Panc1 (cell line): ENCODE data around the gene FAM83G.

ENCODE experiments used
- POLR2AphosphoS5 ChIP-seq: IDR thresholded peaks from 2 replicates; pipeline ENCODE4 v1.6.1; 2012; ENCODE audit warnings: mild to moderate bottlenecking, low read depth, low read length, moderate library complexity
- SIN3A ChIP-seq: IDR thresholded peaks from 2 replicates; pipeline ENCODE4 v1.6.1; 2012; ENCODE audit warnings: low read depth, mild to moderate bottlenecking, low read length, moderate library complexity, borderline replicate concordance; ENCODE audit not compliant: insufficient read depth
- TF ChIP-seq, protein P1 (sequence below), 2 experiments: IDR thresholded peaks; 2 replicates each; pipeline ENCODE4 v1.6.1; 2011 to 2012; ENCODE audit warnings: low read depth in 2 of 2, control low read depth in 1 of 2, low read length in 1 of 2, mild to moderate bottlenecking in 1 of 2, moderate library complexity in 1 of 2; ENCODE audit not compliant: insufficient read depth in 1 of 2
- TF ChIP-seq, protein P2 (sequence below): fragments of 450-650 bp; IDR thresholded peaks from 2 replicates; pipeline ENCODE4 v1.5.1; 2017; ENCODE audit warnings: mild to moderate bottlenecking

DNA sequence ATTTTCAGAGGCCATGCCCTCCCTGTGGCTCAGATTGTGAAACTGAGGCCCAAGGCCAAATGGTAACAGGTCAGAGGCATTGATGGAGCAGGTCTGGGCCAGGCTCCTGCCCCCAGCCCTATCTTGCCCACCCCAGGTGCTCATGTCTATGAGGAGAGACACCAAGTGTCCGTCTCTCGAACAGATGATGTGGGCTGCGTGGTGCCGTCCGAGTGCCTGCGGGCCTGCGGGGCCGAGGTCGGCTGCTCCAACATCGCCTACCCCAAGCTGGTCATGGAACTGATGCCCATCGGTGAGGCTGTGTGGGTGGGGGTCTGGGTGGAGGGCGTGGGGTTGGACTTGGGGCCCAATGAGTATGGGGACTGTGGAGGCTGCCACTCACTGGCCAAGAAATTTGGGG lies 8.7 kb upstream of the FAM83G start:
- TF ChIP-seq SIN3A (no peak), POLR2AphosphoS5 (no peak)
- TF ChIP-seq, protein P1, sequence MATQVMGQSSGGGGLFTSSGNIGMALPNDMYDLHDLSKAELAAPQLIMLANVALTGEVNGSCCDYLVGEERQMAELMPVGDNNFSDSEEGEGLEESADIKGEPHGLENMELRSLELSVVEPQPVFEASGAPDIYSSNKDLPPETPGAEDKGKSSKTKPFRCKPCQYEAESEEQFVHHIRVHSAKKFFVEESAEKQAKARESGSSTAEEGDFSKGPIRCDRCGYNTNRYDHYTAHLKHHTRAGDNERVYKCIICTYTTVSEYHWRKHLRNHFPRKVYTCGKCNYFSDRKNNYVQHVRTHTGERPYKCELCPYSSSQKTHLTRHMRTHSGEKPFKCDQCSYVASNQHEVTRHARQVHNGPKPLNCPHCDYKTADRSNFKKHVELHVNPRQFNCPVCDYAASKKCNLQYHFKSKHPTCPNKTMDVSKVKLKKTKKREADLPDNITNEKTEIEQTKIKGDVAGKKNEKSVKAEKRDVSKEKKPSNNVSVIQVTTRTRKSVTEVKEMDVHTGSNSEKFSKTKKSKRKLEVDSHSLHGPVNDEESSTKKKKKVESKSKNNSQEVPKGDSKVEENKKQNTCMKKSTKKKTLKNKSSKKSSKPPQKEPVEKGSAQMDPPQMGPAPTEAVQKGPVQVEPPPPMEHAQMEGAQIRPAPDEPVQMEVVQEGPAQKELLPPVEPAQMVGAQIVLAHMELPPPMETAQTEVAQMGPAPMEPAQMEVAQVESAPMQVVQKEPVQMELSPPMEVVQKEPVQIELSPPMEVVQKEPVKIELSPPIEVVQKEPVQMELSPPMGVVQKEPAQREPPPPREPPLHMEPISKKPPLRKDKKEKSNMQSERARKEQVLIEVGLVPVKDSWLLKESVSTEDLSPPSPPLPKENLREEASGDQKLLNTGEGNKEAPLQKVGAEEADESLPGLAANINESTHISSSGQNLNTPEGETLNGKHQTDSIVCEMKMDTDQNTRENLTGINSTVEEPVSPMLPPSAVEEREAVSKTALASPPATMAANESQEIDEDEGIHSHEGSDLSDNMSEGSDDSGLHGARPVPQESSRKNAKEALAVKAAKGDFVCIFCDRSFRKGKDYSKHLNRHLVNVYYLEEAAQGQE (IDR thresholded peaks at IDR 0.05; ENCODE audit: insufficient read depth in 1 of 2, low read depth in 2 of 2, low read length in 1 of 2), result no peak
- TF ChIP-seq, protein P2, sequence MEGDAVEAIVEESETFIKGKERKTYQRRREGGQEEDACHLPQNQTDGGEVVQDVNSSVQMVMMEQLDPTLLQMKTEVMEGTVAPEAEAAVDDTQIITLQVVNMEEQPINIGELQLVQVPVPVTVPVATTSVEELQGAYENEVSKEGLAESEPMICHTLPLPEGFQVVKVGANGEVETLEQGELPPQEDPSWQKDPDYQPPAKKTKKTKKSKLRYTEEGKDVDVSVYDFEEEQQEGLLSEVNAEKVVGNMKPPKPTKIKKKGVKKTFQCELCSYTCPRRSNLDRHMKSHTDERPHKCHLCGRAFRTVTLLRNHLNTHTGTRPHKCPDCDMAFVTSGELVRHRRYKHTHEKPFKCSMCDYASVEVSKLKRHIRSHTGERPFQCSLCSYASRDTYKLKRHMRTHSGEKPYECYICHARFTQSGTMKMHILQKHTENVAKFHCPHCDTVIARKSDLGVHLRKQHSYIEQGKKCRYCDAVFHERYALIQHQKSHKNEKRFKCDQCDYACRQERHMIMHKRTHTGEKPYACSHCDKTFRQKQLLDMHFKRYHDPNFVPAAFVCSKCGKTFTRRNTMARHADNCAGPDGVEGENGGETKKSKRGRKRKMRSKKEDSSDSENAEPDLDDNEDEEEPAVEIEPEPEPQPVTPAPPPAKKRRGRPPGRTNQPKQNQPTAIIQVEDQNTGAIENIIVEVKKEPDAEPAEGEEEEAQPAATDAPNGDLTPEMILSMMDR, result no peak
